Measurements from ENCODE around the gene F8A2. TPM values are rescaled to one million over a fixed set of nuclear protein-coding genes. Genes with fewer than 3 reads are reported as not detected.
"Not testable (repeated sequence)": the region's sequence is repeated elsewhere in the genome, so short reads cannot be mapped to it uniquely, and the experiment has no call there.

F8A2 gene
- not detected in 2 replicates for total RNA-seq

- POLR2A ChIA-PET; H3K9me3 Mint-ChIP-seq; DNase-seq; H3K36me3 Mint-ChIP-seq (ENCODE audit: low read depth); H3K4me1 Mint-ChIP-seq; intact Hi-C loops (cut with micrococcal nuclease); H3K27ac Mint-ChIP-seq; CTCF ChIA-PET; H3K27me3 Mint-ChIP-seq; H3K4me3 Mint-ChIP-seq: not testable (repeated sequence)
- ATAC-seq (ENCODE audit: low read depth) = peak; percentile 83
Measured at GRCh38 chrX:155381843-155382528, at the start of gene F8A2. Gene F8A2 (plus strand): TSS chrX:155382095. CDS start chrX:155382115, 20 bp downstream.

GRCh38 chrX:155333544-155334100 lies 48.3 kb upstream of the F8A2 start:
- H3K36me3 Mint-ChIP-seq (ENCODE audit: low read depth) = no peaks in the 10 kb centered on the region
- H3K4me3 Mint-ChIP-seq = no peak overlapping the region
- no peak for ATAC-seq (ENCODE audit: low read depth)
- no peak overlapping the region for H3K27ac Mint-ChIP-seq
- no peak for DNase-seq
- intact Hi-C loops (cut with micrococcal nuclease) = no loop called here
- POLR2A ChIA-PET = no interaction called here
- TF ChIP-seq CTCF (IDR thresholded peaks at IDR 0.05) = no peak
- no peaks in the 10 kb centered on the region for H3K27me3 Mint-ChIP-seq
- no peaks in the 10 kb centered on the region for H3K9me3 Mint-ChIP-seq
- H3K4me1 Mint-ChIP-seq = no peaks in the 10 kb centered on the region
- CTCF ChIA-PET = no interaction called here

GRCh38 chrX:155334486-155335336 lies 47.2 kb upstream of the F8A2 start, which contains the start of gene CLIC2:
Gene CLIC2 (minus strand): TSS chrX:155334614. CDS start chrX:155334427, 187 bp downstream.
- ChIA-PET CTCF (no interaction called here), POLR2A (no interaction called here)
- Mint-ChIP-seq H3K9me3 (no peaks in the 10 kb centered on the region), H3K4me1 (no peaks in the 10 kb centered on the region), H3K4me3 (no peak within 1 kb of the TSS), H3K36me3 (ENCODE audit: low read depth) (no peaks in the 10 kb centered on the region), H3K27ac (no peak within 1 kb of the TSS), H3K27me3 (no peaks in the 10 kb centered on the region)
- TF ChIP-seq CTCF (IDR thresholded peaks at IDR 0.05) = no peak
- ATAC-seq (ENCODE audit: low read depth) (no peak), DNase-seq (no peak)
- intact Hi-C loops (cut with micrococcal nuclease) = no loop called here

- H3K4me3 Mint-ChIP-seq; POLR2A ChIA-PET; H3K27me3 Mint-ChIP-seq; H3K27ac Mint-ChIP-seq; intact Hi-C loops (cut with micrococcal nuclease); H3K9me3 Mint-ChIP-seq; H3K4me1 Mint-ChIP-seq; ATAC-seq (ENCODE audit: low read depth); H3K36me3 Mint-ChIP-seq (ENCODE audit: low read depth); DNase-seq; CTCF ChIA-PET: not testable (repeated sequence)
Measured at GRCh38 chrX:155335337-155335712, 46.6 kb upstream of the F8A2 start.

GRCh38 chrX:155345689-155346088 lies 36.2 kb upstream of the F8A2 start:
- H3K27me3 Mint-ChIP-seq; H3K9me3 Mint-ChIP-seq; ATAC-seq (ENCODE audit: low read depth); CTCF ChIA-PET; DNase-seq; intact Hi-C loops (cut with micrococcal nuclease); H3K4me1 Mint-ChIP-seq; H3K36me3 Mint-ChIP-seq (ENCODE audit: low read depth); POLR2A ChIA-PET; H3K4me3 Mint-ChIP-seq; H3K27ac Mint-ChIP-seq: not testable (repeated sequence)

- H3K27ac Mint-ChIP-seq; H3K9me3 Mint-ChIP-seq; intact Hi-C loops (cut with micrococcal nuclease); H3K4me3 Mint-ChIP-seq; CTCF ChIA-PET; DNase-seq; H3K27me3 Mint-ChIP-seq; H3K36me3 Mint-ChIP-seq (ENCODE audit: low read depth); POLR2A ChIA-PET; H3K4me1 Mint-ChIP-seq; ATAC-seq (ENCODE audit: low read depth): not testable (repeated sequence)
Measured at GRCh38 chrX:155349448-155349847, 32.4 kb upstream of the F8A2 start.

- intact Hi-C loops (cut with micrococcal nuclease); CTCF ChIA-PET: not testable (repeated sequence)
Measured at GRCh38 chrX:155363712-155364111, 18.2 kb upstream of the F8A2 start.

GRCh38 chrX:155373777-155374458 lies 8.0 kb upstream of the F8A2 start:
- H3K9me3 Mint-ChIP-seq, POLR2A ChIA-PET: not testable (repeated sequence)
- ATAC-seq (ENCODE audit: low read depth) = peak; percentile 54

More at GRCh38 chrX:155363712-155364111, 18.2 kb upstream of the F8A2 start:
- H3K36me3 Mint-ChIP-seq (ENCODE audit: low read depth); DNase-seq; H3K4me3 Mint-ChIP-seq; H3K9me3 Mint-ChIP-seq; ATAC-seq (ENCODE audit: low read depth); H3K27ac Mint-ChIP-seq; H3K4me1 Mint-ChIP-seq; POLR2A ChIA-PET; H3K27me3 Mint-ChIP-seq: not testable (repeated sequence)

GRCh38 chrX:155379802-155380201 lies 2.1 kb upstream of the F8A2 start:
- H3K36me3 Mint-ChIP-seq (ENCODE audit: low read depth); H3K4me1 Mint-ChIP-seq; POLR2A ChIA-PET; DNase-seq; ATAC-seq (ENCODE audit: low read depth); H3K27ac Mint-ChIP-seq; H3K4me3 Mint-ChIP-seq; H3K9me3 Mint-ChIP-seq; CTCF ChIA-PET; intact Hi-C loops (cut with micrococcal nuclease); H3K27me3 Mint-ChIP-seq: not testable (repeated sequence)

More at GRCh38 chrX:155373777-155374458, 8.0 kb upstream of the F8A2 start:
- CTCF ChIA-PET; H3K27ac Mint-ChIP-seq; DNase-seq; H3K36me3 Mint-ChIP-seq (ENCODE audit: low read depth); H3K27me3 Mint-ChIP-seq; H3K4me3 Mint-ChIP-seq; H3K4me1 Mint-ChIP-seq; intact Hi-C loops (cut with micrococcal nuclease): not testable (repeated sequence)

GRCh38 chrX:155382529-155382967 lies 653 bp downstream of the F8A2 start:
- H3K27ac Mint-ChIP-seq; H3K4me3 Mint-ChIP-seq; intact Hi-C loops (cut with micrococcal nuclease); H3K4me1 Mint-ChIP-seq; POLR2A ChIA-PET; H3K36me3 Mint-ChIP-seq (ENCODE audit: low read depth); H3K27me3 Mint-ChIP-seq; H3K9me3 Mint-ChIP-seq; CTCF ChIA-PET; DNase-seq: not testable (repeated sequence)
- peak; percentile 49 for ATAC-seq (ENCODE audit: low read depth)
